ENCODE data around the gene RNF31.

Gene RNF31

GRCh38 chr14:24167469-24168114 lies 20.3 kb downstream of the RNF31 start:
- no peak for TF ChIP-seq POLR2A (IDR thresholded peaks at IDR 0.05; ENCODE audit: low read depth, low read length)
- no peak for FAIRE-seq

GRCh38 chr14:24171422-24172260 lies 24.3 kb downstream of the RNF31 start, which contains the start of gene REC8:
REC8 (plus strand) TSS chr14:24172080; CDS start chr14:24172553, 473 bp downstream.
- FAIRE-seq (no peak), DNase-seq (ENCODE audit: insufficient read length, low spot score) (no peak)
- no peak for TF ChIP-seq POLR2A (IDR thresholded peaks at IDR 0.05; ENCODE audit: low read depth, low read length)

More at GRCh38 chr14:24167469-24168114, 20.3 kb downstream of the RNF31 start:
- DNase-seq (ENCODE audit: insufficient read length, low spot score): no peak

GRCh38 chr14:24172261-24172860 lies 25.1 kb downstream of the RNF31 start:
- TF ChIP-seq POLR2A (IDR thresholded peaks at IDR 0.05; ENCODE audit: low read depth, low read length): no peak
- DNase-seq (ENCODE audit: insufficient read length, low spot score): no peak

GRCh38 chr14:24172871-24173281 lies 25.6 kb downstream of the RNF31 start:
- no peak for FAIRE-seq
- TF ChIP-seq POLR2A (IDR thresholded peaks at IDR 0.05; ENCODE audit: low read depth, low read length): no peak
- DNase-seq (ENCODE audit: insufficient read length, low spot score): no peak

More at GRCh38 chr14:24172261-24172860, 25.1 kb downstream of the RNF31 start:
- FAIRE-seq: no peak

GRCh38 chr14:24176599-24176998 lies 29.3 kb downstream of the RNF31 start:
- DNase-seq (ENCODE audit: insufficient read length, low spot score) (no peak), FAIRE-seq (no peak)
- TF ChIP-seq POLR2A (IDR thresholded peaks at IDR 0.05; ENCODE audit: low read depth, low read length): no peak

GRCh38 chr14:24177041-24177825 lies 29.9 kb downstream of the RNF31 start:
- DNase-seq (ENCODE audit: insufficient read length, low spot score) (no peak), FAIRE-seq (no peak)
- TF ChIP-seq POLR2A (IDR thresholded peaks at IDR 0.05; ENCODE audit: low read depth, low read length): no peak

- DNase-seq (ENCODE audit: insufficient read length, low spot score) (no peak), FAIRE-seq (no peak)
- TF ChIP-seq POLR2A (IDR thresholded peaks at IDR 0.05; ENCODE audit: low read depth, low read length): no peak
Measured at GRCh38 chr14:24177891-24178290, 30.6 kb downstream of the RNF31 start.

GRCh38 chr14:24178399-24179178 lies 31.3 kb downstream of the RNF31 start:
- no peak for TF ChIP-seq POLR2A (IDR thresholded peaks at IDR 0.05; ENCODE audit: low read depth, low read length)
- FAIRE-seq: no peak
- DNase-seq (ENCODE audit: insufficient read length, low spot score): no peak

GRCh38 chr14:24179294-24179960 lies 32.1 kb downstream of the RNF31 start:
- DNase-seq (ENCODE audit: insufficient read length, low spot score) (no peak), FAIRE-seq (no peak)
- TF ChIP-seq POLR2A (IDR thresholded peaks at IDR 0.05; ENCODE audit: low read depth, low read length): no peak

- no peak for FAIRE-seq
- no peak for TF ChIP-seq POLR2A (IDR thresholded peaks at IDR 0.05; ENCODE audit: low read depth, low read length)
- no peak for DNase-seq (ENCODE audit: insufficient read length, low spot score)
Measured at GRCh38 chr14:24179961-24180796, 32.9 kb downstream of the RNF31 start.

GRCh38 chr14:24181371-24182077 lies 34.2 kb downstream of the RNF31 start:
- FAIRE-seq: no peak

More at GRCh38 chr14:24181371-24182077, 34.2 kb downstream of the RNF31 start:
- DNase-seq (ENCODE audit: insufficient read length, low spot score): no peak
- TF ChIP-seq POLR2A (IDR thresholded peaks at IDR 0.05; ENCODE audit: low read depth, low read length): no peak
